OCI-LY1 (cell line): Measurements from ENCODE around the gene GMPR.

ENCODE experiments used
- H2AFZ ChIP-seq: fragments of 200-600 bp; sonication (generic), shearing (Covaris generic); 2 replicates; pipeline ENCODE4 v1.6.0; 2014; ENCODE audit warnings: antibody characterized with exemption, mild to moderate bottlenecking, low read length
- H3F3A ChIP-seq: fragments of 200-600 bp; sonication (generic), shearing (Covaris generic); 2 replicates; pipeline ENCODE4 v1.6.0; 2014; ENCODE audit warnings: mild to moderate bottlenecking, antibody characterized with exemption, low read length, moderate library complexity; ENCODE audit not compliant: insufficient read depth
- H3K27ac ChIP-seq: fragments of 200-600 bp; sonication (generic); 2 replicates; pipeline ENCODE4 v1.5.1; 2014; ENCODE audit warnings: low read length, mixed run types, mild to moderate bottlenecking, low read depth; ENCODE audit not compliant: poor library complexity, severe bottlenecking
- H3K27me3 ChIP-seq: fragments of 200-600 bp; sonication (generic); 2 replicates; pipeline ENCODE4 v1.6.0; 2014; ENCODE audit warnings: antibody characterized with exemption, mild to moderate bottlenecking, low read length, moderate library complexity; ENCODE audit not compliant: insufficient read depth
- H3K36me3 ChIP-seq: fragments of 200-600 bp; sonication (generic); 2 replicates; pipeline ENCODE4 v1.6.1; 2014; ENCODE audit warnings: mild to moderate bottlenecking, antibody characterized with exemption, low read length, moderate library complexity, mixed read lengths; ENCODE audit not compliant: insufficient read depth
- H3K4me1 ChIP-seq: fragments of 200-600 bp; sonication (generic); 2 replicates; pipeline ENCODE4 v1.5.1; 2014; ENCODE audit warnings: mild to moderate bottlenecking, low read length, moderate library complexity; ENCODE audit not compliant: insufficient read depth, severe bottlenecking
- H3K4me2 ChIP-seq: fragments of 200-600 bp; sonication (generic), shearing (Covaris generic); 2 replicates; pipeline ENCODE4 v1.6.1; 2014; ENCODE audit warnings: low read length
- H3K4me3 ChIP-seq: fragments of 200-600 bp; sonication (generic); 2 replicates; pipeline ENCODE4 v1.5.1; 2014; ENCODE audit warnings: low read length, low read depth, mild to moderate bottlenecking, mixed read lengths; ENCODE audit not compliant: poor library complexity, severe bottlenecking
- H3K79me2 ChIP-seq: fragments of 200-600 bp; shearing (Covaris generic); 2 replicates; pipeline ENCODE4 v1.6.1; 2016; ENCODE audit warnings: mixed run types, low read length, mixed read lengths; ENCODE audit not compliant: insufficient read depth
- H3K9ac ChIP-seq: fragments of 200-600 bp; sonication (generic), shearing (Covaris generic); 2 replicates; pipeline ENCODE4 v1.6.1; 2014; ENCODE audit warnings: mild to moderate bottlenecking, low read length, mixed read lengths
- H3K9me2 ChIP-seq: fragments of 200-600 bp; sonication (generic), shearing (Covaris generic); 2 replicates; pipeline ENCODE4 v1.6.1; 2014; ENCODE audit warnings: low read depth, mild to moderate bottlenecking, low read length, mixed read lengths
- H3K9me3 ChIP-seq: fragments of 200-600 bp; shearing (Covaris generic); 2 replicates; pipeline ENCODE4 v1.6.1; 2014; ENCODE audit warnings: low read length, mixed read lengths
- H4K20me1 ChIP-seq: fragments of 200-600 bp; sonication (generic), shearing (Covaris generic); 2 replicates; pipeline ENCODE4 v1.6.0; 2016; ENCODE audit warnings: mild to moderate bottlenecking, low read length; ENCODE audit not compliant: insufficient read depth
- CTCF ChIP-seq: fragments of 200-600 bp; sonication (generic), shearing (Covaris generic); IDR thresholded peaks from 2 replicates; pipeline ENCODE4 v1.5.1; 2017; ENCODE audit warnings: mild to moderate bottlenecking, antibody characterized with exemption, low read length, moderate library complexity, mixed read lengths
- EZH2 ChIP-seq: fragments of 200-600 bp; sonication (generic), shearing (Covaris generic); IDR thresholded peaks from 2 replicates; pipeline ENCODE4 v1.8.0; 2017; ENCODE audit warnings: borderline replicate concordance, mixed run types, mild to moderate bottlenecking, antibody characterized with exemption, low read length, moderate library complexity, mixed read lengths

Gene GMPR

GRCh38 chr6:16326971-16327776 is 88.8 kb downstream of the GMPR start:
- Histone ChIP-seq H3K9me3 (no peaks in the 10 kb centered on the region), H3K36me3 (no peaks in the 10 kb centered on the region), H3K9ac (no peak overlapping the region), H3K27ac (no peak overlapping the region), H3K4me2 (no peak overlapping the region), H4K20me1 (no peaks in the 10 kb centered on the region), H3K9me2 (no peaks in the 10 kb centered on the region), H3K27me3 (no peaks in the 10 kb centered on the region), H3K79me2 (no peaks in the 10 kb centered on the region), H3K4me3 (no peak overlapping the region), H3F3A (no peaks in the 10 kb centered on the region), H3K4me1 (peaks cover 16% of the 10 kb centered on the region), H2AFZ (no peak overlapping the region)
- TF ChIP-seq EZH2, result no peak
- no peak for TF ChIP-seq CTCF

- H2AFZ ChIP-seq, result no peak overlapping the region
These were observed 89.5 kb downstream of the GMPR start for GRCh38 chr6:16327777-16328325.

GRCh38 chr6:16329233-16329632 is 90.8 kb downstream of the GMPR start:
- Histone ChIP-seq H3K9me3 (no peaks in the 10 kb centered on the region), H4K20me1 (no peaks in the 10 kb centered on the region), H3K9me2 (no peaks in the 10 kb centered on the region), H3K4me2 (no peak overlapping the region), H3K27me3 (no peaks in the 10 kb centered on the region), H3K4me3 (no peak overlapping the region), H3F3A (no peaks in the 10 kb centered on the region), H3K36me3 (no peaks in the 10 kb centered on the region), H2AFZ (no peak overlapping the region), H3K27ac (no peak overlapping the region), H3K4me1 (peaks cover 7% of the 10 kb centered on the region), H3K79me2 (no peaks in the 10 kb centered on the region), H3K9ac (no peak overlapping the region)
- no peak for TF ChIP-seq EZH2

More at GRCh38 chr6:16327777-16328325, 89.5 kb downstream of the GMPR start:
- no peaks in the 10 kb centered on the region for H3K9me2 ChIP-seq
- H3K36me3 ChIP-seq, result no peaks in the 10 kb centered on the region
- H3K79me2 ChIP-seq, result no peaks in the 10 kb centered on the region
- no peak overlapping the region for H3K4me2 ChIP-seq
- H3K4me3 ChIP-seq, result no peak overlapping the region
- H3K9ac ChIP-seq, result no peak overlapping the region
- no peaks in the 10 kb centered on the region for H4K20me1 ChIP-seq
- TF ChIP-seq CTCF, result no peak
- TF ChIP-seq EZH2, result no peak
- H3K9me3 ChIP-seq, result no peaks in the 10 kb centered on the region
- H3F3A ChIP-seq, result no peaks in the 10 kb centered on the region
- H3K4me1 ChIP-seq, result peaks cover 10% of the 10 kb centered on the region
- H3K27me3 ChIP-seq, result no peaks in the 10 kb centered on the region
- H3K27ac ChIP-seq, result no peak overlapping the region
